Fibroblast of skin of left biceps (primary cell): ENCODE results near the gene SYK.

Source experiments
- DNase-seq, 2 experiments: peaks; one replicate each; pipeline ENCODE4 v3.0.0-alpha.2; 2013; ENCODE audit warnings: low read depth in 2 of 2

The SYK gene

GRCh38 chr9:90851444-90851843 lies 49.8 kb downstream of the SYK start:
- no peak for DNase-seq

DNA sequence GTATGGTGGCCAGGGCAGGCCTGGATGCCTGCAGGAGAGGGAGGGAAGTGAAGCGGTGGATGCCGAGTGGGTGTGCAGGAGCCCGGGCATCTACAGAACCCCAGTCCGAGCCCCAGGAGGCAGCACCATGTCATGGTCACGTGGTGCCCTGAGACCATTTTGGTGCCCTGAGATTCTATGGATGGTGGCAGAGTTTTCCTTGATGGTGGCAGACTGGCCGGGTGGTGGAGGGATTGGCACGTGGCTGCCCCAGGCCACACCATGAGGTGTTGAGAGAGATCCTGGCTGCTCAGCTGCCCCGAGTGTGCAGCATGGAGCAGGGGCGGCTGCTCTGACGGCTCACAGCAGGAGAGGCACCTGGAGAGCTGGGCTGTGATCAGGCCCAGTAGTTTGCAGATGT lies 52.3 kb downstream of the SYK start:
- DNase-seq = no peak

- DNase-seq = no peak
These were observed 53.1 kb downstream of the SYK start for GRCh38 chr9:90854637-90855175.

DNA sequence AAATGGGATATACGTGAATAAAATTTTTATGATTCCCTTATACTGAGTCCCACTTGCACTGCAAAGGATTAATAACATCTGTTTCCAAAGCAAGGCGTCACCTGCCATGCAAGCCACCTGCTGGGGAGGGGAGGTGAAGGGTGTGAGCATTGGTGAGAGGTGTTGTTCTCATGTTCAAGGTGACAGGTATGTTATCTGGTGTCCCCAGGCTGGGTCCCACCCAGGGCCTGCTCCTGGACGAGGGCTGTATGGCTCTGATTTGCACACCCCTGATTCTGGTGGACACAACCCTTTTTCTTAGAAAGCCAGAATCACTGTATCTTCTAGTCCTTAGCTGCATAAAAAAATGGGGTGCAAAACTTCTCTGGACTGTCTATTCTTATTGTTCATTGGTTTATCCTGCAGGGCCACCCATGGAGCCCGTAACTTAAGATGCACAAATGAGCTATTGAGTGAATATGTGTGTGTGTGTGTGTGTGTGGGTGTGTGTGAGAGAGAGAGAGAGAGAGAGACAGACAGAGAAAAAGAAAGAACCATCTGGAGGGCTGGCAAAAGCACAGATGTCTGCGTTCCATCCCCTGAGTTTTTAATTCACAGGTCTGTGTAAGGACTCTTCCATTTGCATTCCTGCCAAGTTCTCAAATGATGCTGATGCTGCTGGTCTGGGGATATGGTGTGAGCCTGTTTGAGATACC lies 53.7 kb downstream of the SYK start:
- DNase-seq = no peak

DNA sequence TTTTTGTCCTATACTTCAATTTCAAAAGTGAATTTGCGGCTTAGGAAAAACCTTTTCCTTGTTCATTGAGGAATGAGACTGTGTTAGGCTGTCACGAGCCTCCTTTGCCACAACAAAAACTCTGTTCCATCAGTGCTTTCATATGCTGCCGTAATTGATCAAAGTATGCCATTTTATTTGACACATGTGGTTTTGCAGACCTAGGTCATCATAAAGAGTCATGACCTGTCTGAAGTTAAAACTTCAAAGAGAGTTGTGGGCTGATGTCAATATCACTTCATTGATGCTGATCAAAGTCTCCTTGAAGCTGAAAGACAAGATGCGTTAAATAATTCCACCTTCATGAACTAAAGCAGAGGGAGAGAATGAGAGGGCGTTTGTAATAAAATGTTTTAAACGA lies 55.5 kb downstream of the SYK start:
- DNase-seq = no peak

DNA sequence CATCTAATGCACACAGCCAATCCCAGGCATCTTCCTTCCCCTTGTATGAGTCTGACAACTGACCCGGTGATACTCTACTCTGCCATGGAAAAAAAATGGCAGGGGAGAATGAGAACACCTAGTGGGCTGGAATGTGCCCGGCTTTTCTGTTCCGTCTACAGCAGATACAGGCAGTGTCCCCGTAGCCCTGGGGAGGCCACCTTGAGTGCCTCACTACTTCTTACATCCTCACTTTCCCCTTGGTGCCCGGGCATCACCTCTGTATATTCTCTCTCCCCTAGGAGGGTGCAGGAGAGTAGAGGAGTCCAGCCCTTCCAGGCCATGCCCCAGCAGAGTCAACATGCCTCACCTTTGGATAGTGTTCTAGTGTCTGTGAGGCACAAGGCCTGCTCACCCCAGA lies 56.2 kb downstream of the SYK start:
- no peak for DNase-seq

DNA sequence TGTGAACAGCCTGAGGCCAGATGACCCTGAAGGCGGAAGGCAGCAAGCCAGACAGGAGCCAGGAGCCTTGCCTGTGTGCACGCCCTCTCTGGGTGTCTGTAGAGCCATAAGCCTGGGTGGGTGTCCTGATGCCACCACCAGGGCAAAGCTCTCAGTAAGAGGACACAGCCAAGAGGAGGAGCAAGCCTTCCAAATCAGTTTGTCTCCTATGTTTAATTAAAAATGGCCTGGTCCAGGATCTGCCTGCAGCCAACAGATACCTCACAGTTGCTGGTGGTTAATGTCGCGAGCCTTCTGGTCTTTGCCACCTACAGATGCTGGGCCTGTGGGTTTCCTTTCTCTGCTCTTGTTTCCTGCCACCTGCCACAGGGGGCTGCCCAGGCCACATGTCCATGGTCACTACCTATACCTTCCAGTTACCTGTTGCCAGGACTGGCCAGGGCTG lies 56.9 kb downstream of the SYK start:
- DNase-seq = no peak

DNA sequence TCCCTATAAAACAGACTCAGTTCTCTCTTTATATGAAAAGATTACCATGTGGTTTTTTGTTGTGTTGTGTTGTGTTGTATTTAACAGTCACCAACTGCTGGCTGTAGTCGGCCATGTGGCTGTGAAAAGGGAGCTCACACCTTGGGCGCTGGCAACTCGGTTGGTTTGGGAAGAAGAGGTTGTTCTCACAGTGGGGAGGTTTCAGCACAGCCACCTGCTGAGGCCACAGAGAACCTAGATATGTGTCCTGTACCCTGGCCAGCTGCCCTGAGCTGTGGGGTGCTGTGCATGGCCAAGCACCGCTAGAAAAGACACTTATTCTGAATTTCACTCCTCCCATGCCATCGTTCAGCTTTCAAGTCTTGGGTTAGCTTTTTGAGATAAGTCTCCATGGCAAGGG lies 58.8 kb downstream of the SYK start:
- no peak for DNase-seq

DNA sequence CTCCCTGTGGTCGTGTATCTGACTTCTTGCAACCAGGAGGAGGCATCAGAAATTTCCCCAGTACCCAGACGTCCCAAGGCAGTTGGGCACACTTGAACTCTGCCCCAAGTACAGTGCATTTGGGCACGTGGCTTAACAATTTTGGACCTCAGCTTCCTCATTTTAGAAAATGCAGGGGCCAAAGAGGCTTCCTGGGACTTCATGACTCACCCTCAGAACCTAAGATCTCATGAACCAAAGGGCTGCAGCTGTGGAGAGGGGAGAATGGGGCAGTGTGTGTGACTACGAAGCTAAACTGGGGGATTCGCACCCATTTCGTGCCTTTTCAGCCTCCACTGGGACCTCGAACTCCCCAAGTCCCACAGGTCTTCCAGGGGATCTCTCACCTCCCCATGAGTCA lies 59.2 kb downstream of the SYK start:
- no peak for DNase-seq

- DNase-seq = no peak
These were observed 59.8 kb downstream of the SYK start for GRCh38 chr9:90861380-90861779.

- no peak for DNase-seq
These were observed 60.5 kb downstream of the SYK start for GRCh38 chr9:90861826-90862740.

GRCh38 chr9:90864779-90865178 lies 63.2 kb downstream of the SYK start:
- DNase-seq = no peak

GRCh38 chr9:90867101-90867500 lies 65.5 kb downstream of the SYK start:
- no peak for DNase-seq

- peak; percentile 4 to 8 for DNase-seq
These were observed 66.9 kb downstream of the SYK start for GRCh38 chr9:90868555-90868954.

DNA sequence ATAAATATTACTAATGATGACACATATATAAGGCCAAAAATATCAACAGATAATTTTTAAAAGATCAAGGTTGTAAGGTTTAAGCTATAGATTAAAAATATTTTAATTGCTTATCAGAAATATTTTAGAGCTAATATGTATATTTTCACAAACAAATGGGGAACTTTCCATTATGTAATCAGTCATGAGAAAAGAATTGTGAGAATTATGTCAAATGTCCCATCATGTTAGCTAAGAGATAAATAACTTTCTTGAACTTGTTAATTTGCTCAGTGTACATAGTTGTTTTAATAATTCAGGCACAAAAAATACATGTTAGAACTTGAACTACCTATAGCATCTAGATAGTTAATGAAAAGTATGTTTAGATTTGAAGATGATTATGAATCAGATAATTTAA lies 67.7 kb downstream of the SYK start:
- DNase-seq = no peak

- DNase-seq = peak in 1 of 2 experiments; percentile 3
These were observed 69.2 kb downstream of the SYK start for GRCh38 chr9:90870621-90871326.

DNA sequence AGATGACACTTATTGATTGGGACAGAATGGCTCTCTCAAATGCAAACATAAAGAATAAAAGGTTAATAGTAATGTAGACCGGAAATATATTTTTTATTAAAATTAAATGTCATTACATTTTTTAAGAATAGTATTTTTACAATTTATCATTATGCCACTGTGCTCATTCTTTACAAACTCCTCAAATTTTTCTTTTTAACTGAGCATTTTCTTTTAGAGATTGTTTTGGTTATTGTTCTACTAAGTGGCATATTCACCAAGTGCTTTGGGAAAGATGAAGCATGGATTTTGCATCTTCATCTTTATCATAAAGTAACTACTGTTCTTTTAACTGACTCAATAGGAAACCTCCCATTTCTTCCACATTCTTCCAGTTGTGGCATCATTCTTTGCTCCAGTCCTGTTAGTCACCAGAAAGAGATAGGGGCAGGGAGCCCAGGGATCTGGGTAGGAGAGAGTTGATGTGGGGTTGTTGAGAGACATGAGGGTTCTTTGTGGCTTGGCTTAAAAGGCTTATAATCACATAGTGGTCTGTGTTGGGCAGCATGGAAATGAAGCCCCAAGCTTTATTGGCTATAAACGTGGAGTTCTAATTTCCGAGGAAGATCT lies 69.8 kb downstream of the SYK start:
- no peak for DNase-seq

- DNase-seq = no peak
These were observed 71.2 kb downstream of the SYK start for GRCh38 chr9:90872835-90873294.

DNA sequence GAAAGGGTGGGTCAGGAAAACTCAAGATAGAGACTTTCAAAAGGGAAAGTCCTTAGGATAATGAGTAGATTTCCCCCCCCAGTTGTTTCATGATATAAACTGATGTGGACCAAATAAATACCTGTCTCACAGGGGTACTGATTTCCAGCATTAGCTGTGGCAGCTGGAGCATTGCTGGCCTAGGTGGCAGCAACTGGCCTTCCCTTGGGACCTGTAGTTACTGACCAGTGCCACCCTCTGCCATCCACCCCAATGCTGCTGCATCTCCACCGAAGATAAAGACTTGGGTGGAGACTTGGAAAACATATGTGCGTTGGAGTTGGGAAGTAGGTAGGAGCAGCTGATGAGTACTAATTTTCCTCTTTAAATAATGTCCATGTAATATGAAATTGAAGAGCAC lies 71.8 kb downstream of the SYK start:
- DNase-seq = no peak

GRCh38 chr9:90874194-90874593 lies 72.6 kb downstream of the SYK start:
- no peak for DNase-seq

DNA sequence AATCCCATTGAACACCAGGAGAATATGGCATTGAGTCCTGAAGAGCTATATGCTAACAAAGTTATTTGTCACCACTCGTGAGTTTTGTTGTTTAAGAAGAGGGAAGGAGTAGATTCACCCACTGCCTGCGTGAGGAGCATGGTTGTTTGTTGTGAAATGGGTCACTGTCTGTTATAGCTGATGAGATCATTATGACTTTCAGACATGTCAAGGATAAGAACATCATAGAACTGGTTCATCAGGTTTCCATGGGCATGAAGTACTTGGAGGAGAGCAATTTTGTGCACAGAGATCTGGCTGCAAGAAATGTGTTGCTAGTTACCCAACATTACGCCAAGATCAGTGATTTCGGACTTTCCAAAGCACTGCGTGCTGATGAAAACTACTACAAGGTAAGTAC lies 76.9 kb downstream of the SYK start:
- no peak for DNase-seq

GRCh38 chr9:90880066-90880465 lies 78.4 kb downstream of the SYK start:
- no peak for DNase-seq
